ENCODE measurements around the gene GPR146. TPM values are rescaled to one million over a fixed set of nuclear protein-coding genes. Genes with fewer than 3 reads are reported as not detected.

GPR146 gene
- total RNA-seq, 1 donor from 2014 or later = 1.7 TPM

DNA sequence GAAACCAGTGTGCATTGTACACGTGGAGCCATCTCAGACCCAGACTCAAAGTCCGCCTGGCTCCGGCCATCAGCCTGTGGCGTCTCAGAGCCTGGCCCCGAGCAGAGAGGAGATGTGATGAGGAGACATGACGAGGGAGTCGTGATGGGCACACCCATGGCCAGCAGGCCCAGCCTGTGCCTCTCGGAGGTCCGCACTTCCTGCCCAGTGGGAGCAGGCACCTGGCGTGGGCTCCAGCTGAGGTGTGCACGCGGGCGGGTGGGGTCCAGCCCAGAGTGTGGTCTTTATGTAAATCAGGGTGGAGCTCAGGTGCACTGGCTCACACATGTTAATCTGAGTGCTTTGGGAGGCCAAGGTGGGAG, 26.0 kb upstream of the GPR146 start:
- no peak overlapping the region for H3K27ac ChIP-seq (ENCODE audit: low read depth, low read length)
- no peak overlapping the region for H3K4me3 ChIP-seq (ENCODE audit: insufficient read depth, low read depth, low read length)
- H3K4me1 Mint-ChIP-seq (ENCODE audit: low read depth, unreplicated experiment) = peaks cover 8% of the 10 kb centered on the region
- peaks cover 53% of the 10 kb centered on the region for H3K79me2 ChIP-seq (ENCODE audit: insufficient read depth, low read length)
- no peaks in the 10 kb centered on the region for H3K27me3 ChIP-seq (ENCODE audit: insufficient read depth, low read length)
- H3K9me3 Mint-ChIP-seq (ENCODE audit: unreplicated experiment) = no peaks in the 10 kb centered on the region
- no peak overlapping the region for H3K4me3 Mint-ChIP-seq (ENCODE audit: unreplicated experiment)
- no peak overlapping the region for H3K27ac Mint-ChIP-seq (ENCODE audit: unreplicated experiment)
- peaks cover 17% of the 10 kb centered on the region for H3K36me3 Mint-ChIP-seq (ENCODE audit: low read depth, unreplicated experiment)
- H3K4me2 ChIP-seq (ENCODE audit: low read length) = no peak overlapping the region
- H3K36me3 ChIP-seq (ENCODE audit: insufficient read depth, low read length) = no peaks in the 10 kb centered on the region
- H4K20me1 ChIP-seq (ENCODE audit: insufficient read depth, low read length) = peaks cover 70% of the 10 kb centered on the region
- FAIRE-seq (no peak), DNase-seq (ENCODE audit: low read depth) (no peak)
- H3K9me3 ChIP-seq (ENCODE audit: insufficient read depth, low read depth, low read length) = no peaks in the 10 kb centered on the region
- no peak overlapping the region for H2AFZ ChIP-seq (ENCODE audit: low read depth, low read length)
- TF ChIP-seq EZH2 (IDR thresholded peaks at IDR 0.05; ENCODE audit: insufficient read depth, low read length) = no peak
- TF ChIP-seq, protein P1, sequence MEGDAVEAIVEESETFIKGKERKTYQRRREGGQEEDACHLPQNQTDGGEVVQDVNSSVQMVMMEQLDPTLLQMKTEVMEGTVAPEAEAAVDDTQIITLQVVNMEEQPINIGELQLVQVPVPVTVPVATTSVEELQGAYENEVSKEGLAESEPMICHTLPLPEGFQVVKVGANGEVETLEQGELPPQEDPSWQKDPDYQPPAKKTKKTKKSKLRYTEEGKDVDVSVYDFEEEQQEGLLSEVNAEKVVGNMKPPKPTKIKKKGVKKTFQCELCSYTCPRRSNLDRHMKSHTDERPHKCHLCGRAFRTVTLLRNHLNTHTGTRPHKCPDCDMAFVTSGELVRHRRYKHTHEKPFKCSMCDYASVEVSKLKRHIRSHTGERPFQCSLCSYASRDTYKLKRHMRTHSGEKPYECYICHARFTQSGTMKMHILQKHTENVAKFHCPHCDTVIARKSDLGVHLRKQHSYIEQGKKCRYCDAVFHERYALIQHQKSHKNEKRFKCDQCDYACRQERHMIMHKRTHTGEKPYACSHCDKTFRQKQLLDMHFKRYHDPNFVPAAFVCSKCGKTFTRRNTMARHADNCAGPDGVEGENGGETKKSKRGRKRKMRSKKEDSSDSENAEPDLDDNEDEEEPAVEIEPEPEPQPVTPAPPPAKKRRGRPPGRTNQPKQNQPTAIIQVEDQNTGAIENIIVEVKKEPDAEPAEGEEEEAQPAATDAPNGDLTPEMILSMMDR (IDR thresholded peaks at IDR 0.05; ENCODE audit: insufficient read depth, low read depth, low read length) = no peak
- H3K27me3 Mint-ChIP-seq (ENCODE audit: low read depth, unreplicated experiment) = no peaks in the 10 kb centered on the region
- no peak overlapping the region for H3K9ac ChIP-seq (ENCODE audit: low read length)
- H3K4me1 ChIP-seq (ENCODE audit: insufficient read depth, low read length) = no peaks in the 10 kb centered on the region

DNA sequence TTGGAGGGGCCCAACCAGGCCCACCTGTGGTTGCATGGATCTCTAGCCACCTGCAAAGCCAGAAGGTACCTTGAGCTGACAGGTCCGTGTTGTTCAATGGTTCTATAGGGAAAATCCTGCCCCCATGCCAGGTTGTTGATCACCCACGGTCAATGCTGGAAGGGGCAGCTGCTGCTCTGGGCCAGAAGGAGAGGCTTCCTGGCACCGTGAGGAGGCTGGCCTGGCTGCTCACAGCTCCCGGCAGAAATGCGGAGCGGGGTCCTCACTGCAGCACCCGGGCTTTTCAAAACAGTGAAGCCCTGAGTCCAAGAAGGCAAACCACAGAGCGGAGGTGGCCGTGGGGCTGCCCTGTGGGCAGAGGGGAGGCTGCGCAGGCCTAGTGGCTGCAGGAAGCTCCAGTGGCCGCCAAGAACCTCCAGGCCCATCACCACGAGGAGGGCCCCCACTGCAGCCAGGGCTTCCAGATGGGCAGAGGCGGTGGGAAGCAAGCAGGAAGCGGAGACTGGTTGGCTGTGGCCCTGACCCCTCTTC, 25.0 kb upstream of the GPR146 start:
- Histone ChIP-seq H4K20me1 (ENCODE audit: insufficient read depth, low read length) (peaks cover 71% of the 10 kb centered on the region), H3K36me3 (ENCODE audit: insufficient read depth, low read length) (no peaks in the 10 kb centered on the region), H2AFZ (ENCODE audit: low read depth, low read length) (no peak overlapping the region), H3K27ac (ENCODE audit: low read depth, low read length) (no peak overlapping the region), H3K27me3 (ENCODE audit: insufficient read depth, low read length) (no peaks in the 10 kb centered on the region), H3K4me2 (ENCODE audit: low read length) (no peak overlapping the region), H3K9ac (ENCODE audit: low read length) (no peak overlapping the region), H3K79me2 (ENCODE audit: insufficient read depth, low read length) (peaks cover 58% of the 10 kb centered on the region), H3K9me3 (ENCODE audit: insufficient read depth, low read depth, low read length) (no peaks in the 10 kb centered on the region), H3K4me3 (ENCODE audit: insufficient read depth, low read depth, low read length) (no peak overlapping the region), H3K4me1 (ENCODE audit: insufficient read depth, low read length) (no peaks in the 10 kb centered on the region)
- no peak for FAIRE-seq
- no peak overlapping the region for H3K4me3 Mint-ChIP-seq (ENCODE audit: unreplicated experiment)
- no peak overlapping the region for H3K27ac Mint-ChIP-seq (ENCODE audit: unreplicated experiment)
- H3K9me3 Mint-ChIP-seq (ENCODE audit: unreplicated experiment) = no peaks in the 10 kb centered on the region
- no peak for TF ChIP-seq EZH2 (IDR thresholded peaks at IDR 0.05; ENCODE audit: insufficient read depth, low read length)
- TF ChIP-seq, protein P1 (IDR thresholded peaks at IDR 0.05; ENCODE audit: insufficient read depth, low read depth, low read length) = no peak
- no peaks in the 10 kb centered on the region for H3K27me3 Mint-ChIP-seq (ENCODE audit: low read depth, unreplicated experiment)
- DNase-seq (ENCODE audit: low read depth) = no peak
- peaks cover 17% of the 10 kb centered on the region for H3K36me3 Mint-ChIP-seq (ENCODE audit: low read depth, unreplicated experiment)
- no peaks in the 10 kb centered on the region for H3K4me1 Mint-ChIP-seq (ENCODE audit: low read depth, unreplicated experiment)

DNA sequence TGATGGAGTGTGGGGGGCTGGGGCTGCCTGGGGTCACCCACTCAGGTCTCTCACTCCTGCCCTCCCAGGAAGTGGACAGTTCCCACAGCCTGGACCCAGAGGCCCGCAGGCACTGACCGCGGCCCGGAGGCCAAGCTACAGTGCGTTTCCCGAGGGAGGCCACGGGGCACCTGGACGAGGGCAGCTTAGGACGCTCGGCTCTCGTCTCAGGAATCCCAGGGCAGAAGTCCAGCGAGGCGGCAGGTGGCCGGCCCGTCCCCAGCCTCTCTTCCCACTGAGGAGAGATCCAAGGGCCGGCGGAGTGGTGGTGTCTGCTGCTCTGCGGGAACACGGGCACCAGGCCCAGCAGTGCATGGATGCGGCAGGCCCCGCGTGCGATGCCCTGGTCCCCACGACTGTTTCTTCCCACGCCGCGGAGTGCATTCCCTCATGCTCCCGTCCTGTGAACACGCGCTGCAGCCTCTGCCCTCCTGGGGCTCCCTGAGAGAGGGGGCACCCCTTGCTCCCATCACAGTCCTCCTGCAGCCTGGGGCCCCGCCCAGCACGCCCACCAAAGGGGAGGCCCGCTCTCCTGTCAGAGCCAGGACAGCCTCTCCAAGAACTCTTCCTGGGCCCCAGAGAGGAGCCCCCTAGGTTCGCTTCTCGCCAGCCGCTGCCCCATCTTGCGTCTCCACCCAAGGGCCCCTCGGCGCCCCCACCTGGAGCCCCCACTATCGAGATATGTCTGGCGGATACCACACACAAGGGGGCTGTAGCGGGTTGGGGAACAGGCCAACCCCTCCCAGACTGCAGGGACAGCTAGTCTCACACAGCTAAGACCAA, 24.3 kb upstream of the GPR146 start:
- peaks cover 59% of the 10 kb centered on the region for H3K79me2 ChIP-seq (ENCODE audit: insufficient read depth, low read length)
- H3K4me3 ChIP-seq (ENCODE audit: insufficient read depth, low read depth, low read length) = no peak overlapping the region
- H3K27me3 Mint-ChIP-seq (ENCODE audit: low read depth, unreplicated experiment) = no peaks in the 10 kb centered on the region
- no peaks in the 10 kb centered on the region for H3K36me3 ChIP-seq (ENCODE audit: insufficient read depth, low read length)
- H3K27me3 ChIP-seq (ENCODE audit: insufficient read depth, low read length) = no peaks in the 10 kb centered on the region
- no peak overlapping the region for H3K27ac Mint-ChIP-seq (ENCODE audit: unreplicated experiment)
- no peak overlapping the region for H3K9ac ChIP-seq (ENCODE audit: low read length)
- H3K9me3 ChIP-seq (ENCODE audit: insufficient read depth, low read depth, low read length) = no peaks in the 10 kb centered on the region
- H3K27ac ChIP-seq (ENCODE audit: low read depth, low read length) = no peak overlapping the region
- FAIRE-seq (no peak), DNase-seq (ENCODE audit: low read depth) (no peak)
- H3K36me3 Mint-ChIP-seq (ENCODE audit: low read depth, unreplicated experiment) = peaks cover 17% of the 10 kb centered on the region
- no peak overlapping the region for H2AFZ ChIP-seq (ENCODE audit: low read depth, low read length)
- H3K9me3 Mint-ChIP-seq (ENCODE audit: unreplicated experiment) = no peaks in the 10 kb centered on the region
- no peaks in the 10 kb centered on the region for H3K4me1 ChIP-seq (ENCODE audit: insufficient read depth, low read length)
- H3K4me3 Mint-ChIP-seq (ENCODE audit: unreplicated experiment) = no peak overlapping the region
- TF ChIP-seq EZH2 (IDR thresholded peaks at IDR 0.05; ENCODE audit: insufficient read depth, low read length) = no peak
- TF ChIP-seq, protein P1 (IDR thresholded peaks at IDR 0.05; ENCODE audit: insufficient read depth, low read depth, low read length) = no peak
- no peaks in the 10 kb centered on the region for H3K4me1 Mint-ChIP-seq (ENCODE audit: low read depth, unreplicated experiment)
- H3K4me2 ChIP-seq (ENCODE audit: low read length) = no peak overlapping the region
- peaks cover 71% of the 10 kb centered on the region for H4K20me1 ChIP-seq (ENCODE audit: insufficient read depth, low read length)

All from astrocyte (in vitro differentiated cells and primary cell).